Forelimb muscle (tissue), 1 donor: Measurements from ENCODE around the gene FOXO6. TPM values are rescaled to one million over a fixed set of nuclear protein-coding genes. Genes with fewer than 3 reads are reported as not detected.

Experiments
- DNase-seq: peaks from one replicate; pipeline ENCODE4 v3.0.0-alpha.2; 2013; ENCODE audit warnings: low read depth
- polyA plus RNA-seq: library from polyadenylated mRNA; unstranded; fragments of 120-200 nt; gene quantifications from one replicate; pipeline ENCODE4 v1.2.1, GENCODE V29; 2013; ENCODE audit not compliant: insufficient read length

FOXO6 gene
- polyA plus RNA-seq, 1 donor = 14.9 TPM

DNA sequence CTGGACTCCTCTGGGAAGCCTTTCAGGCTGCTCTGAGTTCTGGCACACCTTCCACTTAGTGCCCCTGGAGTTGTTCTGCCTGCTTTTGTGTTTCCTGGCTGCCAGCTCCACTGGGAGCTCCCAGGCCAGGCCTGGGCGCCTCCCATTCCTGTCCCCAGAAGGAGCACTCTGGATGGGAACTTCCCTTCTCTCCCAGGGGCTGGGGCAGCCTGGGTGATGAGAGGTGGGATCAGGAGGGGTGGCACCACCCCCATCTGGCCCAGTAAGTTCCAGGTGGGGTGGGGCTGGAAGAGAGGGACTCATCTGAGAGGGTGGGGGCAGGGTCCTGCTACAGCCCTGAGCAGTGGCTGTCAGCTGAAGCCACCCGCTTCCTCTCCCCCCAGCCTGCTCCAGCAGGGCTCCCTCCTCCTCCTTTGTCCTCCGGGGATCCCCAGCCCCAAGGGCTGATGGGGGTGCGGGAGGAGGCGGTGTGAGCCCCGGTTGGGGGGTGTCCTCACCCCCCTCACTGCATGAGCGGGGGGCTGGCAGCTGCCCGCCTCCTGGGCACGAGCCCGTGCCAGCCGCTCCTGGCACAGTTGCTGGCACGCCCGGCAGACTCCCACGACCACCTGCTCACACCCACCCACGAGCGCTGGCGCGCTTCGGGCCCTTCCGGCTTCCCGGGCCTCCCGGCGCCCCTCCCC lies 4.7 kb downstream of the FOXO6 start:
- no peak for DNase-seq

GRCh38 chr1:41366455-41367287 lies 5.4 kb downstream of the FOXO6 start:
- DNase-seq = no peak

DNA sequence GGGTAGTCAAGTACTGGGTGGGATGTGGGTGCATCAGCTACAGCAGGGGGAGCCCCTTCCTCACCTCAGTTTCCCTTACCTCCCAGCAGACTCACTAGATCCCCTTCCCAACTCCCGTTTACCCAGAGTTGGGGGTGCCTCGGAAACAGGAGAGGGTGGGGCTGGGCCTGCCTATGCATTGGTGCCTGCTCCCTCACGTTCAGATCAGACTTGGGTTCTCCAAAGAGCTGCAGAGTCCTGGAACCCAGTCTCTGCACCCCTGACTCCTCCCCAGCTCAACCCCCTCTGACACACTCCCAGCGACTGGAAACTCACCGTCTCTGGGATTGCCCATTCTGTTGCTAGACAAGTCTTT lies 6.0 kb downstream of the FOXO6 start:
- DNase-seq = no peak

DNA sequence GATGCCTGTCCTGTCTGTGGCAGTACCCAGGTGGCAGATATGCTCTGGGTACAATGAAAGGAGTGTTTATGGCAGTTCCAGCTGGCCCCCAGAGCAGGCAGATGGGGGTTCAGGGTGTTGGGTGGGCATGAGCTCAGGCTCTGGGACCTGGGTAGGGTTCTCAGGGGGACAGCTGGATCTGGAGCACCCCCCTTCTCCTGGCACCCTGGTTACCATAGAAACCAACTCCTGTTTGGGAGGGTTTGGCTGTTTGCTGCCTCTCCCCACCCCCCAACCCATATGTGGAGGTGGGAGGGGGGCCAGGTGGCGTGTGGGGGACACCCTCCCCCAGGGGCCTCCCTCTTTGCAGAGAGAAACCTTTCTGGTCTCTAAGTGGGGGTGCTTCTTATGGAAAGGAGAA lies 7.1 kb downstream of the FOXO6 start:
- no peak for DNase-seq

- no peak for DNase-seq
These were observed 7.6 kb downstream of the FOXO6 start for GRCh38 chr1:41368801-41369200.

DNA sequence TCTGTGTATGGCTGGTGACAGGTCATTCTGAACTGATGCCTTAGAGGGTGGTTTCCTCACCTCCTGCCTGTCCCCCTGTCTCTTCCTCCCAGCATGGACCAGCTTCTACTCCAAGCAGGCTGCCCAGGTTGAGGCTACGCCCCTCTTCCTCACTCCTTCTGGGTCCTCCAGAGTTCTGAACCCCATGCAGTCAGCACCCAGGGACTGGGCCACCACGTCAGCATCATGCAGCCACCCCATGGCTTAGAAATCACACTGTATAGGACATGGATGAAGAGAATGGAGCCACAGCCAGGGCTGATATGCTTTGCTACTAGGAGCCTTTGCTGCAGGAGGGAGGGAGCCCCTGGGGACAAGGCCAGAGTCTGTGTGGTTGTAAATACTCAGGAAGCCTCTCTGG lies 8.3 kb downstream of the FOXO6 start:
- no peak for DNase-seq

GRCh38 chr1:41370225-41370624 lies 9.0 kb downstream of the FOXO6 start:
- DNase-seq = no peak

DNA sequence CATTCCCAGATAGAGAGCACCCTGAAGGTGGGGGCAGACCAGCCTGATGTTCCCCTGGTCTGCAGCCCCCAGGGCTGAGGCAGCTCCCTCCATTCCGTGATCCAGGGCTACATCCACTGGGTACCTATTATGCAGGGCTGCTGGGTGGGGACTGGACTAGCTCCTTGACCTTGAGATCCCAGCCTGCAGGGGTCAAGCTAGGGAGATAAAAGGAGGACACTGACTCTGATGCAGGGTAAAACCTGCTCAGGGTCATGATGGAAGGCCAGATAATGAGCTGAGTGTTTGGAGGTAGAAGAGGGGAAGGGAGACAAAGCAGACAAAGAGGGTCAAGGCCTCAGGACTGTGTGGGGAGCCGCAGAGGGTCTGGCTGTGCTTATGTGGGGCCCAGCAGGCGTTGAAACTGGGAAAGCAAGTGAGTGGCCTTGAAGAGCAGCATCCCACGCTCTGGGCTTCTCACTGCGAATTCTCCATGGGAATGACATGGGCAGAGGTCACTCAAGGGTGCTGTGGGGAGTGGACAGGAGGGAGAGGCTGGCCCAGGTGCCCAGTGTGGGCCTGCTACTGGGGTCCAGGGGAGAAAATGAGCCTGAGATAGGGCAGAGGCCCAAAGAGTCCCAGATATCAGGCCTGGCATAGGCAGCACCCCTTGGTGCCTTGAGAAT lies 9.7 kb downstream of the FOXO6 start:
- no peak for DNase-seq

DNA sequence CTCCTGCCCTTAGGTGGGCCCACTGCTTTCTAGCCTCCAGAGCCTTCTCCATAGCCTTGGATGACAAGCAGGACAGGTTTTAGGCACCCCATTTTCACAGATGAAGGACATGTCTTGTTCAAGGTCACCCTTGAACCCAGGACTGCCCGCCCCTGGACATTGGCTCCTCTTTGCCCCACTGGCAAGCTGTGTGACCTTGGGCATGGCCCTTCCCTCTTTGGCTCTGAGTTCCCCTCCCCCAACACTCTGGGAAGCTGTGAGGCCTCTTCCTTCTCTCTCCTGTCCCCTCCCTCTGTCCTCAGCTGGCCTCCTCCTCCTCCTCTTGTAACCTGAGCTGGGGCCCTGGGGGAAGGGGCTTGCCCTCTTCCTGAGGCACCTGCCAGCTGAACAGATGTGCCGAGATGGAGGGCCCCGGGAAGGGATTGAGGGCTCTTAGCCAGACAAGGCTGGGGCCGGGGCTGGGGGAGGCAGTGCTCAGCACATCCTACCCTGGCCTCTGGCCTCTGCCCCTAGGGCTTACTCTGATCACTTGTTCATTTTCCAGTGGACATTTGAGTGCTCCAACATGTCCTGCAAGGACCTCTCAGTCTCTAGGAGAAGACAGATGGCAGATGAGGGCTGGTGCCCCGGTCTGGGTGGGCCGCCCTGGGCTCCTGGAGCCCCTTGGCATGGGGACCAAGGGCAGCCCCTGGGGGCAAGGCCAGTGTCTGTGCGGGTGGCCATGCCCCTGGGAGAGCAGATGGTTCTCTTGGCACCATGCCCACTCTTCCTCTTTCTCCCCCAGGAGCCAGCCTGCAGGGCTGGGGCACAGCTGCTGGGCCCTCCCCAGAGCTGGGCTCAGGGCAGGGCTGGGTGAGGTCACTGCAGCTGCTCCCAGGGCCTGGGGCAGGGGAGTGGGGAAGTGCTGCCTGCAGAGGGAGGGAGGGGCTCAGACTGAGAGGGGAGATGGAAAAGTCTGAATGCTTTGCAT lies 10.7 kb downstream of the FOXO6 start:
- DNase-seq = no peak

- no peak for DNase-seq
These were observed 11.4 kb downstream of the FOXO6 start for GRCh38 chr1:41372600-41372993.

GRCh38 chr1:41373373-41373772 lies 12.1 kb downstream of the FOXO6 start:
- DNase-seq = no peak

DNA sequence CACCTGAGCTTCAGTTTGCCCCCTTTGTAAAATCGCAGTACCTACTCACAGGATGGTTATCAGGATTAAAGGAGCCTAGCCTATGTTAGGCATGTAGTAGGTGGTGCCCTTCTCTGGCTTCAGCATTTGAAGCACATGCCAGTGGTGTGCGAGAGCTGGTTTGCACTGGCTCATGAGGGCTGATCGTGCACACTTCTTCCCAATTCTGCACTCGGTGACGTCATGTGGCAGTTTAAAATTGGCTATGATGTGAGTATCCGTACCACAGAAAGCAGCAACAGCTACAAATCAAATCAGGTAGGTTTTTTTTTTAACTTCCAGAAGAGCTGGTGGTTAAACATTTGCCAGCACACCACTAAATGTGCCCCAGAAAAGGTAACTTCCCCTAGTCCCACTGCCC lies 13.5 kb downstream of the FOXO6 start:
- no peak for DNase-seq

- DNase-seq = no peak
These were observed 16.2 kb downstream of the FOXO6 start for GRCh38 chr1:41377397-41377796.

GRCh38 chr1:41378222-41378621 lies 17.0 kb downstream of the FOXO6 start:
- no peak for DNase-seq

DNA sequence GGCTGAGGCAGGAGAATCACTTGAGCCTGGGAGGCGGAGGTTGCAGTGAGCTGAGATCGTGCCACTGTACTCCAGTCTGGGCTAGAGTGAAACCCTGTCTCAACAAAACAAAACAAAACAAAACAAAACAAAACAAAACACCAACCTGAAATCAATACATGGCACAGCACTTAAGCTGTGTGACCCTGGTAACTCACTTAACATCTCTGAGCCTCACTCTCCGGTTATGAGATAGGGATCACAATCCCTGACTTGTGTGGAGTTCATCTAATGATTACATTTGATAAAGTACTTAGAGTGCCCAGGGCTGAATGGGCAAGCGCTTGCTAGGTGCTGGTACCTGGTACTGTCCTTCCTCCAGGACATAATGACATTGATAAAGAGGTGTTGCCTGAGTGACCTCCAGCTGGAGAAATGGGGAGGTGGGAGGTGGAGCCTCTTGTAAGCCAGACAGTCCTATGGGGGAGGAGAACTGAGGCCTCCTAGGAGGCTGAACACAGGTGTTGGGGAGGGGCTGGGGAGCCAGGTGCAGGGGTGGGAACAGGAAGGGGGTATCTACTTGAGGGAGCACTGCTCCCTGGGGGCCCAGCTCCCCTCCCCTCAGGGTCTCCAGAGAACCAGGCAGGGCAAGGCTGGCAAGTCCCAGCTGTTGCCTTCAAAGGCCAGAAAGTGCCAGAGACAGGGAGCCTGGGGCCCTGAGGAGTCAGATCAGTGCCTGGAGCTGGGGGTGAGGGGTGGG lies 17.9 kb downstream of the FOXO6 start:
- DNase-seq = no peak

GRCh38 chr1:41379738-41380130 lies 18.5 kb downstream of the FOXO6 start:
- DNase-seq = no peak

DNA sequence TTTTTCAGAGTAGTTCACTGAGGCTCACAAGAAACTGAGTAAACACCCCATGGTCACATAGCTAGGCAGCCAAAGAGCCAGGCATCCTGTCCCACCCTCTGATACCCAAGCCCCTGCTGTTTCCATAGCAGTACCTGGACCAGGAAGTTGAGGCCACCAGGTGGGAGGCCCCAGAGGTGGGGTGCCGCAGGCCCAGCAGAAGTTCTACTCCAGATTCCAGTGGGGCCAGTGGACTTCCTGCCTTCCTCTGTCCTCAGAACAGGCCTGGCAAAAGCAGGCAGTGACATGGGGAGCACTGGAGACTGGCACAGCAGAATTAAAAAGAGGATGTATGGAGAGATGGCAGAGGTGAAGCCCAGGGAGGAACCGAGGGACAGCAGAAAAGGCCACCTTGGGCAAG lies 19.0 kb downstream of the FOXO6 start:
- DNase-seq = no peak

DNA sequence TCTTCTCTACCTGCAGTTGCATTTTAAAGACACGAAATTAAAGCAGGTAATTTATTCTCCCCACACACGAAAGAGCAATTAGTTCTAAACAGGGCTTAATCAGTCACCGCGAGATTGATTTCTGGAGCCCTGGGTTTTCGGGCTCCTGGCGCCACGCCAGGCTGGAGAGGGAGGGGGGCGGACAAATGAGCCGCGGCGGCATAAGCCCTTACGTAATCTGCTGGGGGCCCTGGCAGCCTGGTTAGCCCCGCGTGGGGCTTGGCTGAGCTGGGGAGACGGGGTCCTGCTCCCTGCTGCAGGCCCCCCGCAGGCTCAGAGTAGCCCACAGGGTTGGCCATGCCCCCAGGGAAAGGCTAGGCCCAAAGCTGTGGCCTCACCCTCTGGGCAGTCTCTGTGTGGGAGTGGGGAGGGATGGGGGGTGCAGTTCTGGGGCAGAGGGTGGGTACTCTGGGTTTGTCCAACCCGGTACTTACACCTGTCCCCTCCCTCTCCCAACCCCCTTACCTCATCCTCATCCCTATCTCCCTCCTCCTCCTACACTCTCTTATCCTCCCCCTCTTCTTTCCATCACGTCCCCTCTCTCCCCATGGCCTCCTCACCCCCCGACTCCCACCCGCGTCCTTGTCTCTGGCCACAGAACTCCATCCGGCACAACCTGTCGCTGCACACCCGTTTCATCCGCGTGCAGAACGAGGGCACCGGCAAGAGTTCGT lies 19.9 kb downstream of the FOXO6 start:
- no peak for DNase-seq

- no peak for DNase-seq
These were observed 20.7 kb downstream of the FOXO6 start for GRCh38 chr1:41381692-41382479.
